HUES48 (cell line): ENCODE results near the gene RPL18A.

ENCODE experiments used
- H3K27ac ChIP-seq: one replicate; pipeline ENCODE4 v1.7.0; 2013; ENCODE audit warnings: low read depth, low read length, inconsistent platforms
- H3K27me3 ChIP-seq: 2 replicates; pipeline ENCODE4 v1.6.1; 2013; ENCODE audit warnings: mild to moderate bottlenecking, low read length; ENCODE audit not compliant: control insufficient read depth, insufficient read depth
- H3K36me3 ChIP-seq: 2 replicates; pipeline ENCODE4 v1.6.1; 2013; ENCODE audit warnings: low read length; ENCODE audit not compliant: control insufficient read depth, insufficient read depth
- H3K4me1 ChIP-seq: 2 replicates; pipeline ENCODE4 v1.6.1; 2013; ENCODE audit warnings: mild to moderate bottlenecking, low read length; ENCODE audit not compliant: control insufficient read depth, insufficient read depth
- H3K4me3 ChIP-seq: 2 replicates; pipeline ENCODE4 v1.5.1; 2013; ENCODE audit warnings: mild to moderate bottlenecking, low read depth, low read length
- H3K9ac ChIP-seq: 2 replicates; pipeline ENCODE4 v1.6.1; 2013; ENCODE audit warnings: mild to moderate bottlenecking, low read depth, low read length, moderate library complexity
- H3K9me3 ChIP-seq: 2 replicates; pipeline ENCODE4 v1.6.1; 2013; ENCODE audit warnings: low read length; ENCODE audit not compliant: control insufficient read depth, insufficient read depth

RPL18A gene

DNA sequence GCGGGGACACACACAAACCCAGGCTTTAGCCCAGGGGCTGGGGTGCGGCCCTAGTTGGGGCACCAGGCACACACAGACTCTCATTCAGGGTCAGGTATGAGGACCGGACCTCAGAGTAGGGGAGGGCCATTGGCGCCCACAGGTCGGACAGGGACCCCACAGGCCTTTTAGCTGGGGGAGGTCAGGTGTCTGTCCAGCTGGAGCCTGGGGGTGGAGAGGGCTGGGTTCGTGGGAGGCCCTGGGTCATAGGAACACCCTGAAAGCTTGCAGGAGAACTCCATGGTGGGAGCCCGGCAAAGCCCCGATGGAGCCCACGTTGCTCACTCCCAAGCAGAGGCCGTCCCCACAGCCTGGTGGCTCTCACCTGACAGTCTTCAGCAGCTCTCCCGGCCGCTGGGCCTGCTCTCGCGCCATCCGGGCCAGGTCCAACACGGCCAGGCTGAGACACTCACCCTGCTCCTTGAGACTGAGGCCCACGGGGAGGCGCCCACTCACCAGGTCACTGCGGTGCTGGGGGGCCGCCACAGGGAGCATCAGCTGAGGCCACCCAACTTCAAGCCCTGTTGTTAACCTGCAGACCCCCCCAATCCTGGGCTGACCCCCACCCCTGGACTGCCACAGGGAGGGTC, 16.9 kb upstream of the RPL18A start:
- Histone ChIP-seq H3K36me3 (no peaks in the 10 kb centered on the region), H3K4me3 (peak overlapping the region; percentile 69), H3K9me3 (no peaks in the 10 kb centered on the region), H3K4me1 (no peaks in the 10 kb centered on the region; the same call in 1 of the 2 replicates), H3K27ac (no peak overlapping the region), H3K9ac (peak overlapping the region; percentile 35; the same call in 1 of the 2 replicates), H3K27me3 (peaks cover 11% of the 10 kb centered on the region)

DNA sequence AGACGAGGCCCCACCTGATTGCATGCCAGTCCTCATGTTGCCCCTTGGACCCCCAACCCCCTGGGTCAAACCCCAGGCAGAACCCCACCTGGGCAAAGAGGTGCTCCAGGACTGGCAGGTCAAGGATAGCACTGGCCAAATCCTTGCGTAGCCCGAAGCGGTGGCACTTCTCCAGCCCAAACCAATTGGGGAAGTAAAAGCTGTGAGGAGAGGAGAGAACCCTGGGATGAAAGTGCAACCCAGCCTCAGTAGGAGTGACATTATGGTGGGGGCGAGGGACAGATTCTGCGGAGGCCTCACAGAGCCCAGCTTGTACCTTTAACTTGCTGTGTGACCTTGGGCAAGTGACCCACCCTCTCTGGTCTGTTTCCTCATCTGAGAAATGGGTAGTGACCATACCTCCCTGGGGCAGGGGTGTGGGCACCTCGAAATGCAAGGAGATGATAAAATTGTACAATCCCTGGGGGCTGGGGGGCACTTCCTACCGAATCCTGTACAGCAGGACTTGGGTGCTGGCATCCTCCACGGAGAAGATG, 16.4 kb upstream of the RPL18A start:
- no peak overlapping the region for H3K9ac ChIP-seq
- H3K4me3 ChIP-seq: no peak overlapping the region

DNA sequence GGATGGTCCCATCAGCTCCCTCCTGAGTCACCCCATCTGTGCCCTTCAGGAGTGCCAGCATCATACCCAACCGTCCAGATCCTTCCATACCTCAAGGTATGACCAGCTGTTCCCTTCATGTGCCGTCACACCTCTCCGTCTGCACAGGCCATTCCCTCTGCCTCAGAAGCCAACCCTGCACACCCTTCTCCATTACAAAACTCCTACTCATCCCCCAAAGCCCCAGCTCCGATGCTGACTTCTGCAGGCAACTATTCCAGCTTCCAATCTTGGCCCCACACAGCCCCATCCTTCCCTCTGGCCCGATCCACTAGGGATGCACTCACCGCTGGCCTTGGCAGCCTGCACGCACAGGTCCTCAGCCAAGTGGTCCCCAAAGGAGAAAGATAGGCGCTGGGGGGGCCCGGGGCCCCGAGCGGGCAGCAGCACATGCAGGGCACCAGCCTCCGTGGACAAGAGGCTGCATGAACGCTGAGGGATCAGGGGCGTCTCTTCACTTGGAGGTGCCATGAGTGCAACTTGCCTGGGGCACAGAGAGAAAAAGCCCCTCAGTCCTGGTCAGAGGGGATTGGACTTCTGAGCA, 15.7 kb upstream of the RPL18A start:
- no peaks in the 10 kb centered on the region for H3K9me3 ChIP-seq
- no peaks in the 10 kb centered on the region; the same call in 1 of the 2 replicates for H3K4me1 ChIP-seq
- H3K9ac ChIP-seq: no peak overlapping the region
- H3K4me3 ChIP-seq: no peak overlapping the region
- H3K36me3 ChIP-seq: no peaks in the 10 kb centered on the region
- no peak overlapping the region for H3K27ac ChIP-seq
- peaks cover 17% of the 10 kb centered on the region for H3K27me3 ChIP-seq

More for the DNA sequence above, 16.4 kb upstream of the RPL18A start:
- no peaks in the 10 kb centered on the region for H3K9me3 ChIP-seq
- peaks cover 16% of the 10 kb centered on the region for H3K27me3 ChIP-seq
- H3K27ac ChIP-seq: no peak overlapping the region
- H3K4me1 ChIP-seq: no peaks in the 10 kb centered on the region; the same call in 1 of the 2 replicates
- no peaks in the 10 kb centered on the region for H3K36me3 ChIP-seq

DNA sequence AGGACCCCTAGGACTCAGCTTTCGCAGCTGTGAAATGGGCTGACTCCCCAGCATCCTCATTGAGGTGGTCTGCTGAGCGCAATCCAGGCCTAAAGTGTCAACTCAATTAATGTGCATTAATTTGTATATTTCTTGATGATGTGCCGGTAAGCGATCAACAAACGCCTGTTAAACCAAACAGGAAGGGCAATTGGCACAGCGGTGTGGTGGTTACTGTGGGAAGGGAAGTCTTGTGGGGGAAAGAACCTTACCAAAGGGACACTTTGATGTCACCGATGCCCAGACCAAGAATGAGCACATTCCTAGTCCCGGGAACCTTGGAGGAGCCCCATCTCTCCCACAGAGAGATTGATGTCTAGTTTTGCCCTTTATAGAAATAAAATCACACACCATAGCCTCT, 13.6 kb upstream of the RPL18A start:
- Histone ChIP-seq H3K9ac (no peak overlapping the region), H3K4me1 (no peaks in the 10 kb centered on the region; the same call in 1 of the 2 replicates), H3K27me3 (peaks cover 17% of the 10 kb centered on the region), H3K4me3 (no peak overlapping the region), H3K27ac (no peak overlapping the region), H3K9me3 (no peaks in the 10 kb centered on the region), H3K36me3 (no peaks in the 10 kb centered on the region)

DNA sequence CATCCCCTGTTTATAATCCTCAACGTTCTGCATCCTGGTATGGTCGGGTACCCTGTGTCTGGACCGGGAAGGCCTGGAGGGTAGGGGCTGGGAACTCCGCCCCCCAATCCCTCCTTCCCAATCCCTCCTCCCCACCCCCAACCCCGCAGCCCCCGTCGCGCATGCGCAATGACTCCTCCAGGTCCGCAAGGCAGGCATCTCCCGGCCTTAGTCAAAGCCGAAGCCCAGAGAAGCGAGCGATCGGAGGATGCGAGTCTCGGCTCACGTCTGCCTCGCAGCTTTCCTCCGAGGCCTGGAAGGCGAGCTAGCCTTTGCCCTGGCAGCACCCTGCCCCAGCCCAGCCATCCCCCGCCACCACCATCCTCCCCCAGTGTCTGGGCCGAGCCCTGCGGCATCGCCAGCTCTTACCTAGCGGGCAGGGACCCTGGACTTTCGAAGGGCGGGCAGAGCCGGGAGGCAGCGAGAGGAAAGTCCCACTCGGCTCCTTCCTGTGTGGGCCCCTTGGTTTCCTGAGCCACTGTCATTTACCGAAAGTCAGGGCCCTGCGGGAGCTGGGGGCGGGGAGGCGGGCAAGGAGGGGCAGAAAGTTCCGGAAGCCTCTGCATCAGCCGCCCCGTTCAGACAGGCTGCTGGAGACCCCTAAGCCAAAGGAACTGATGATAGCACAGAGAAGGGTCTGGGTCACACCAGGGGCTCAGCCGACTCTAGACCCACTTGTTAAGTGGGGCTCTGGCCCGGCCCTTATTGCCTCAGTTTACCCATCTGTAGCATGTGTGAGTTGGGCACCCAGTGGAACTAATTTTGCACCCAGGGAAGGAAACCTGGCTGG, 12.0 kb upstream of the RPL18A start, which contains the start of gene JAK3:
TSS of gene JAK3 (minus strand) at position 445 of the 829 bp plus-strand sequence. CDS start 3,565 bp downstream, outside the sequence.
- no peak within 1 kb of the TSS; the same call in 1 of the 2 replicates for H3K4me3 ChIP-seq
- H3K27me3 ChIP-seq: peaks cover 13% of the 10 kb centered on the region
- H3K36me3 ChIP-seq: no peaks in the 10 kb centered on the region
- no peak within 1 kb of the TSS for H3K9ac ChIP-seq
- no peaks in the 10 kb centered on the region for H3K9me3 ChIP-seq
- no peak within 1 kb of the TSS for H3K27ac ChIP-seq
- H3K4me1 ChIP-seq: no peaks in the 10 kb centered on the region; the same call in 1 of the 2 replicates

DNA sequence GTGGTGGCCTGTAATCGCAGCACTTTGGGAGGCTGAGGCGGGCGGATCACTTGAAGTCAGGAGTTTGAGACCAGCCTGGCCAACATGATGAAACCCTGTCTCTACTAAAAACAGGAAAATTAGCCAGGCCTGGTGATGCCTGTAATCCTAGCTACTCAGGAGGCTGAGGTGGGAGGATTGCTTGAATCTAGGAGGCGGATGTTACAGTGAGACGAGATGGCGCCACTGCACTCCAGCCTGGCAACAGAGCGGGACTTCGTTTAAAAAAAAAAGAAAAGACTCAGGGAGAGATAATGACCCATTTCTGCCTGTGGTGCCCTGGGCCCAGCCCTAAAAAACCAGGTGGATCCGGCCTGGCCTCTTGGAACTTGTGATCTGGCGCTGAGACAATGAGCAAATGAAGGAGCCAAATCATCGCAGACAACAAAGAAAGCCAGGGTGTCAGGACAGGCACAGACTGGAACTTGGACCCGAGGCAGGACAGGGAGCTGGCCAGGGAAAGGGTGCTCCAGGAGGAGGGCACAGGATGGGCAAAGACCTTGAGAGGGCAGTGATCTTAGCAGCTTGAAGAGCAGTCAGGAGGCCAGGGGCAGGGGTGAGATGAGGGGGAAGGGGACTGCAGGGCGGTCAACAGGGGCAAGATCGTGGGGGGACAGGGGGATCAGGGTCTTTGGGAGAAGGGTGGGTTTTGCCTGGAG, 11.0 kb upstream of the RPL18A start:
- H3K27ac ChIP-seq: no peak overlapping the region

DNA sequence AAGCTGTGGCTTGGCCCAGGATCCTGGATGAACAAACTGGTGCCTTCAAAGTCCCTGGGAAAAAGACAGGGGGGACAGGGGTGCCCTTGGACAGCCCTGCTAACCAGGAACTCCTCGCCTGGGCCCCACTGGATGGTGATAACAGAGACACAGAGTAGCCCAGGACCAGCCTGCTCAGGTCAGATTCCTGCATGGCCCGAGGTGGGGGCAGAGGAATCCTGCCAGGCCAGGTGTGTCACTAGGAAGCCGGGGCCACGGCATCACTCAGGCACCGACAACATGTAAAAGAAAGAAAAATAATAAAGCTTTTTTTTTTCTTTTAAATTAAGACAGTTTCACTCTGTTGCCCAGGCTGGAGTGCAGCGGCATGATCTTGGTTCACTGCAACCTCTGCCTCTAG, 5.6 kb upstream of the RPL18A start:
- Histone ChIP-seq H3K4me1 (no peaks in the 10 kb centered on the region), H3K27me3 (no peaks in the 10 kb centered on the region), H3K27ac (no peak overlapping the region), H3K9ac (no peak overlapping the region), H3K36me3 (no peaks in the 10 kb centered on the region), H3K4me3 (no peak overlapping the region), H3K9me3 (no peaks in the 10 kb centered on the region)

More for the DNA sequence above, 11.0 kb upstream of the RPL18A start:
- H3K27me3 ChIP-seq: peaks cover 6% of the 10 kb centered on the region; the same call in 1 of the 2 replicates
- H3K4me1 ChIP-seq: no peaks in the 10 kb centered on the region; the same call in 1 of the 2 replicates
- H3K4me3 ChIP-seq: no peak overlapping the region
- H3K9ac ChIP-seq: no peak overlapping the region
- H3K36me3 ChIP-seq: no peaks in the 10 kb centered on the region
- no peaks in the 10 kb centered on the region for H3K9me3 ChIP-seq

DNA sequence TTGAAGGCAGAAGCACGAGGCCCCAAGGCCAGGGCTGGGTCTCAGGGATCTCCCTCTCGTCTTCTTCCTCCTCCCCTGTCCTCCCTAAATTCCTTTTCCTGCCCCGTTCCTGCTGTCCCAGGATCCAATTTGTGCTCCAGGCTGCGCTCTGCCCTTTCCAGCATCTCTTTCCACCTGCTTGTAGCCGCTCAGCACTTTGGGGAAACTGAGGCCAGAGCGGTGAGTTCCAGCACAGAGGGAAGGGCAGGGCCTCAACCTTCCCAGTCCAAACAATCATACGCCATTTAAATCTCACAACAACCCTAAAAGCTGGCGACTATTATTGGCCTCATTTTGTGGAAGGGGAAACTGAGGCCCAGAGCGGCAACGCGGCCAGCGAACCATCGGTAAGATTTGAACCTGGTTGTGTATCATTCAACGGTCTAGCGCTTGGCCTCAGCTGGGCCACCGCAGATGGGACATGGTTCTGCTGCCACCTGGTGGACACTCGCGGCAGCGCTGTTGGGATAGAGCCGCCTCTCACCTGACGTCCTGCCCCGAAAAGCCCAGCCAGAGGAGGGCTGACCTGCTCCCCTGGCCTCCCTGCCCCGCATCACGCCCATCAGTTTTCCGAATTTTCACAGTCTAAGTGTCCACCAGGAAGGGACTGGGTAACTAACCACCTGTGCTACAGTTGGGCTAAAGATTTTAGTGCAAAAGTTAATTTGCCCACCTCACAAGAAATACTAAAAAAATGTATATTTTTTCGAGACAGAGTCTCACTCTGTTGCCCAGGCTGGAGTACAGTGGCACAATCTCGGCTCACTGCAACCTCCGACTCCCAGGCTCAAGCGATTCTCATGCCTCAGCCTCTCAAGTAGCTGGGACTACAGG, 4.2 kb upstream of the RPL18A start:
- peaks cover 2% of the 10 kb centered on the region for H3K36me3 ChIP-seq
- no peak overlapping the region for H3K27ac ChIP-seq
- no peaks in the 10 kb centered on the region for H3K4me1 ChIP-seq
- H3K27me3 ChIP-seq: no peaks in the 10 kb centered on the region
- no peak overlapping the region for H3K4me3 ChIP-seq
- H3K9ac ChIP-seq: no peak overlapping the region
- no peaks in the 10 kb centered on the region for H3K9me3 ChIP-seq

DNA sequence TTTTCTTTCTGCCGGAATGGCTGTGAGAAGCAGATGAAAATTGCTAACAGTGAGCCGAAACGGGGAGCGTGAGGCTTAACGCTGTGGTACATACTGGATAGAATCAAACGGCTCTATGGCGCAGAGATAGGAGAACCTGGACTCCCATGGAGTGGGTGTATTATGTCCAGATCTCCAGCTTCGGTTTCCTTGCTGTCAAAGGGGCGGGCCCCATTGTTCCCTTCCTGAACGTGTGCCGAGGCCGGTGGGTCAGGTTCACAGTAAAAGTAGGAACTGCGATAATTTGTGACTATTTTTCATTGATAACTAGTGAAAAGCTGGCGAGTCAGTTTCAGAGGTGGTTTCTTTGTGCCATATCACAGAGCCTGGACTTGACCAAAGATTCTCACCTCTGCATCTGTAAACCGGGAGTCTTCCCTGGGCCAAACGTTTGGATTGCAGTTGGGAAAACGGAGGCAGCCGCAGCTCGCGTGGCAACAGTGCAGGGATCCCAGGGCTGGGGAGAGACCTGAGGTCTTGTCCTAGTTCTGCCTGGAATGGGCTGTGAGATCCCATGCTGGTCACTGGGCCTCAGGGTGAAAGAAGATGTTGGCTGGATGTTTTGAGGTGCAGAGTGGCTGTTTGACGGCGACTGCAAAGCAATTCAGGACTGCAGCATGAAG, 752 bp downstream of the RPL18A start:
- Histone ChIP-seq H3K4me3 (peak overlapping the region; percentile 82), H3K27me3 (no peaks in the 10 kb centered on the region), H3K9me3 (no peaks in the 10 kb centered on the region), H3K27ac (peak overlapping the region; percentile 87), H3K9ac (peak overlapping the region; percentile 98), H3K4me1 (no peaks in the 10 kb centered on the region), H3K36me3 (peaks cover 43% of the 10 kb centered on the region)
